ENCODE measurements around the gene SCUBE2.

DNA sequence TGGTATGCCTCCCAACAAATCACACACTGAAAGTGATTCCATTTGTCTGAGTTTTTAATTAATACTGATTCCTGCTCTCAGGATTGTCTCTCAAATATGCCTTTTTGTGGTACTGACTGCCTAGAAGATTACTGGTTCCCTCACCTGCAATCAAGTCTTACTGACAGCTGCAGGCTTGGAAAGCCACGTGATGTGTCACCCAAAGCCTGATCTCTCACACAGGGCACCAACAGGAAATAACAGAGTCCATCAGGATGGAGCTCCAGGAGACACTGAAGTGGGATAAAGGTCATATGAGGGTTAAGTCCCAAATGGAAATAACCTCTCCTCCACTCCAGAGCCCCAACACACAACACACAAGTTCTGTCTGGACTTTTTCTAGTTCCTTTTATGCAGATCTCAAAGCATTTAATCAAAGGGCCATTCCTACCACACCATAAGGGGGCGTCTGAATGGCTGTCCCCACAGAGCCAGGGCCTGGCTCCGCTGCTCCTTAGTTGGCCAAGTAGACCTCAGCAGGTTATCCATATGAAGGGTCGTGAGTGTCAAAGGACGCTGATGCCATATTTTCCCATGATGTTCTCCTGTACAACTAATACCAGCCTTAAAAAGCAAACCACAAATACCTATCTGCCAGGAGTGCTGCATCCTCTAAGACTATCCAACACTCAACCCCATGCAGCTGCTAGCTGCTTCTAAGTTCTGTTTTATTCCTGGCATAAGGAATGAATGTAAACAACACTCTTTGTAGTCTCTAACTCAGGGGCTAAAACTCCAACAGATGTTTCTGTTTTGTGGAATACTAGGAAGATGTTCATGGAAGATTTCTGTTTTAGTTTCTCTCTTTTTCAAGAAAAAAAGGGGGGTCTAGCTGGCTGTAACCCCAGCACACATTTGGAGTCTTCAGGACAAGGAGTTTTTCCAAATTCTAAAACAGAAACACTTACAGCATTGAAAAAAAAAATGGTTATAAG, 13.0 kb downstream of the SCUBE2 start:
- no peak for TF ChIP-seq EZH2 (IDR thresholded peaks at IDR 0.05; ENCODE audit: low read length, missing control alignments)
- TF ChIP-seq, protein P1, sequence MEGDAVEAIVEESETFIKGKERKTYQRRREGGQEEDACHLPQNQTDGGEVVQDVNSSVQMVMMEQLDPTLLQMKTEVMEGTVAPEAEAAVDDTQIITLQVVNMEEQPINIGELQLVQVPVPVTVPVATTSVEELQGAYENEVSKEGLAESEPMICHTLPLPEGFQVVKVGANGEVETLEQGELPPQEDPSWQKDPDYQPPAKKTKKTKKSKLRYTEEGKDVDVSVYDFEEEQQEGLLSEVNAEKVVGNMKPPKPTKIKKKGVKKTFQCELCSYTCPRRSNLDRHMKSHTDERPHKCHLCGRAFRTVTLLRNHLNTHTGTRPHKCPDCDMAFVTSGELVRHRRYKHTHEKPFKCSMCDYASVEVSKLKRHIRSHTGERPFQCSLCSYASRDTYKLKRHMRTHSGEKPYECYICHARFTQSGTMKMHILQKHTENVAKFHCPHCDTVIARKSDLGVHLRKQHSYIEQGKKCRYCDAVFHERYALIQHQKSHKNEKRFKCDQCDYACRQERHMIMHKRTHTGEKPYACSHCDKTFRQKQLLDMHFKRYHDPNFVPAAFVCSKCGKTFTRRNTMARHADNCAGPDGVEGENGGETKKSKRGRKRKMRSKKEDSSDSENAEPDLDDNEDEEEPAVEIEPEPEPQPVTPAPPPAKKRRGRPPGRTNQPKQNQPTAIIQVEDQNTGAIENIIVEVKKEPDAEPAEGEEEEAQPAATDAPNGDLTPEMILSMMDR (conservative IDR thresholded peaks at IDR 0.05 in 1 of 2, IDR thresholded peaks at IDR 0.05 in 1 of 2; ENCODE audit: low read depth in 1 of 2, low read length in 2 of 2): no peak
